Activated CD8-positive, alpha-beta T cell treated with anti-CD3 and anti-CD28 coated beads for 36 hours (primary cell): ENCODE results near the gene TJP2. TPM values are rescaled to one million over a fixed set of nuclear protein-coding genes. Genes with fewer than 3 reads are reported as not detected.
"Not testable (repeated sequence)": the region's sequence is repeated elsewhere in the genome, so short reads cannot be mapped to it uniquely, and the experiment has no call there.

Experiments
- ATAC-seq: fragments of 200-7000 bp; cut with Tn5 transposase; one replicate; pipeline ENCODE4 v1.10.0; 2021; ENCODE audit warnings: mild to moderate bottlenecking, moderate library complexity
- CTCF ChIA-PET: fragments of 350-600 bp; sonication (Branson Sonifier 250); formaldehyde crosslinking; loops from one replicate; lab custom pipeline; 2021; ENCODE audit warnings: antibody characterized with exemption; lab: Charles Lee
- POLR2A ChIA-PET: fragments of 350-600 bp; sonication (Branson Sonifier 250); formaldehyde crosslinking; loops from one replicate; lab custom pipeline; 2021; ENCODE audit warnings: antibody characterized with exemption; lab: Charles Lee
- DNase-seq: peaks from one replicate; pipeline ENCODE4 v3.0.0-alpha.2; 2020
- H3K27ac Mint-ChIP-seq: one replicate; pipeline ENCODE4 v1.8.0; 2021; ENCODE audit warnings: mild to moderate bottlenecking, mixed read lengths
- H3K27me3 Mint-ChIP-seq: one replicate; pipeline ENCODE4 v1.8.0; 2021; ENCODE audit warnings: mixed read lengths
- H3K36me3 Mint-ChIP-seq: one replicate; pipeline ENCODE4 v1.8.0; 2021; ENCODE audit warnings: low read depth, mixed read lengths
- H3K4me1 Mint-ChIP-seq: one replicate; pipeline ENCODE4 v1.8.0; 2021; ENCODE audit warnings: low read depth, mixed read lengths
- H3K4me3 Mint-ChIP-seq: one replicate; pipeline ENCODE4 v1.8.0; 2021; ENCODE audit warnings: mild to moderate bottlenecking, moderate library complexity, mixed read lengths
- H3K9me3 Mint-ChIP-seq: one replicate; pipeline ENCODE4 v1.8.0; 2021; ENCODE audit warnings: mixed read lengths
- CTCF ChIP-seq: fragments of 200-600 bp; IDR thresholded peaks from one replicate; pipeline ENCODE4 v1.8.0; 2022; ENCODE audit warnings: antibody characterized with exemption, mild to moderate bottlenecking
- intact Hi-C: fragments of 100-400 bp; cut with micrococcal nuclease; formaldehyde crosslinking; loops from one replicate; pipeline ENCODE4 v1.10.0; 2022
- total RNA-seq, 2 experiments: library from RNA; stranded (reverse); gene quantifications; one replicate each; pipeline ENCODE4 v1.2.3, GENCODE V29; 2021

TJP2 gene
- total RNA-seq, 2 experiments from 2014 or later: 3.7 to 3.9 TPM

- POLR2A ChIA-PET: no interaction called here
- Mint-ChIP-seq H3K27me3 (peaks cover 2% of the 10 kb centered on the region), H3K27ac (no peak overlapping the region), H3K4me3 (no peak overlapping the region), H3K4me1 (no peaks in the 10 kb centered on the region), H3K9me3 (no peaks in the 10 kb centered on the region), H3K36me3 (no peaks in the 10 kb centered on the region)
- CTCF ChIA-PET: no interaction called here
- no peak for DNase-seq
- intact Hi-C loops: no loop called here
- TF ChIP-seq CTCF: no peak
- no peak for ATAC-seq
Measured at GRCh38 chr9:69295872-69296552, 121.9 kb downstream of the TJP2 start.

GRCh38 chr9:69297300-69297980, 123.4 kb downstream of the TJP2 start:
- Mint-ChIP-seq H3K27ac (no peak overlapping the region), H3K4me1 (no peaks in the 10 kb centered on the region), H3K9me3 (no peaks in the 10 kb centered on the region), H3K4me3 (no peak overlapping the region), H3K27me3 (peaks cover 2% of the 10 kb centered on the region), H3K36me3 (no peaks in the 10 kb centered on the region)
- no peak for DNase-seq
- CTCF ChIA-PET: no interaction called here
- no peak for ATAC-seq
- TF ChIP-seq CTCF: no peak
- intact Hi-C loops: no loop called here
- POLR2A ChIA-PET: no interaction called here

- no peaks in the 10 kb centered on the region for H3K9me3 Mint-ChIP-seq
- TF ChIP-seq CTCF: no peak
- no peak overlapping the region for H3K4me3 Mint-ChIP-seq
- ChIA-PET POLR2A (no interaction called here), CTCF (no interaction called here)
- H3K4me1 Mint-ChIP-seq: no peaks in the 10 kb centered on the region
- DNase-seq (no peak), ATAC-seq (no peak)
- no peak overlapping the region for H3K27ac Mint-ChIP-seq
- H3K36me3 Mint-ChIP-seq: no peaks in the 10 kb centered on the region
- H3K27me3 Mint-ChIP-seq: no peaks in the 10 kb centered on the region
- intact Hi-C loops: no loop called here
Measured at GRCh38 chr9:69299315-69299714, 125.2 kb downstream of the TJP2 start.

GRCh38 chr9:69299826-69300225, 125.7 kb downstream of the TJP2 start:
- intact Hi-C loops: no loop called here
- TF ChIP-seq CTCF: no peak
- no peaks in the 10 kb centered on the region for H3K36me3 Mint-ChIP-seq
- CTCF ChIA-PET: no interaction called here
- no peak overlapping the region for H3K4me3 Mint-ChIP-seq
- H3K4me1 Mint-ChIP-seq: no peaks in the 10 kb centered on the region
- H3K9me3 Mint-ChIP-seq: no peaks in the 10 kb centered on the region
- no peak for ATAC-seq
- no peak overlapping the region for H3K27ac Mint-ChIP-seq
- DNase-seq: no peak
- POLR2A ChIA-PET: no interaction called here
- H3K27me3 Mint-ChIP-seq: peaks cover 2% of the 10 kb centered on the region

- no peak for ATAC-seq
- no peak overlapping the region for H3K27ac Mint-ChIP-seq
- intact Hi-C loops: no loop called here
- ChIA-PET POLR2A (no interaction called here), CTCF (no interaction called here)
- no peak for TF ChIP-seq CTCF
- no peaks in the 10 kb centered on the region for H3K9me3 Mint-ChIP-seq
- no peak overlapping the region for H3K4me3 Mint-ChIP-seq
- H3K4me1 Mint-ChIP-seq: no peaks in the 10 kb centered on the region
- no peak for DNase-seq
- H3K36me3 Mint-ChIP-seq: no peaks in the 10 kb centered on the region
- peaks cover 4% of the 10 kb centered on the region for H3K27me3 Mint-ChIP-seq
Measured at GRCh38 chr9:69303331-69303730, 129.3 kb downstream of the TJP2 start.

GRCh38 chr9:69306895-69307445, 132.9 kb downstream of the TJP2 start:
- H3K4me1 Mint-ChIP-seq, intact Hi-C loops, ATAC-seq, H3K27ac Mint-ChIP-seq, H3K36me3 Mint-ChIP-seq, POLR2A ChIA-PET, H3K9me3 Mint-ChIP-seq, H3K27me3 Mint-ChIP-seq, H3K4me3 Mint-ChIP-seq, CTCF ChIA-PET: not testable (repeated sequence)
- peak; percentile 2 for DNase-seq
